Fibroblast of lung (primary cell): ENCODE results near the gene IRF7.

Experiments used
- CTCF ChIP-seq, 2 donors: IDR thresholded peaks in 1 of 2; conservative IDR thresholded peaks in 1 of 2; 1 replicate in 1 of 2; 2 replicates in 1 of 2; pipeline ENCODE4 v1.5.1; 2011 to 2012; ENCODE audit warnings: low read length in 2 of 2, control low read depth in 1 of 2, inconsistent platforms in 1 of 2, low read depth in 1 of 2, mild to moderate bottlenecking in 1 of 2
- EZH2 ChIP-seq: IDR thresholded peaks from 2 replicates; pipeline ENCODE4 v1.5.1; 2012; ENCODE audit warnings: low read length, control low read depth, mild to moderate bottlenecking; ENCODE audit errors: missing control alignments

DNA sequence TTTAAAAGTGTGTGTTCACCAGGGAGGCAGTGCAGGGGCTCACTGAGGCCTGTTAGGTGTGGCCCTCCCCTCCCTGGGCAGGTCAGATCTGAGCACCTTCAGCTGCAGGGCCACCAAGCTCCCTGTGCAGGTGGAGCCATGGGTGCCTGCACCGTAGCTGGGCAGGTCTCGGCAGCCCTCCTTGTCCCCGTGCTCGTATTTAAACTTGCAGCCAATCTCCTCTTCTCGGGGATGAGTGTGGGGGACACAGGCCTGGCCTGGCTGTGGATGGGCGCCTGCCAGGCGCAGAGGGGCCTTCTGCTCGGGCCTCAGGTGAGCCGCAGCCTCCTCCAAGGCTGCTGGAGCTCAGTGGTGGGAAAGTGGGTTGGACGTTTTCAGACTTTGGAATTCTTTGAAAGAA lies 20.4 kb downstream of the IRF7 start:
- TF ChIP-seq CTCF (conservative IDR thresholded peaks at IDR 0.05 in 1 of 2, IDR thresholded peaks at IDR 0.05 in 1 of 2; ENCODE audit: low read depth in 1 of 2, low read length in 2 of 2) (no peak), EZH2 (no peak)
